H9 (cell line): ENCODE data around the gene EGFR. TPM values are rescaled to one million over a fixed set of nuclear protein-coding genes. Genes with fewer than 3 reads are reported as not detected.

Experiments
- DNase-seq: peaks from one replicate; pipeline ENCODE4 v3.0.0-alpha.2; 2017
- H2AFZ ChIP-seq: one replicate; pipeline ENCODE4 v1.6.1; 2013; ENCODE audit warnings: mild to moderate bottlenecking, low read length, control low read depth, moderate library complexity
- H2AK5ac ChIP-seq: 2 replicates; pipeline ENCODE4 v1.6.1; 2013; ENCODE audit warnings: low read length, control low read depth, mixed read lengths; ENCODE audit not compliant: insufficient read length
- H2BK120ac ChIP-seq: one replicate; pipeline ENCODE4 v1.6.1; 2013; ENCODE audit warnings: low read depth, mild to moderate bottlenecking, low read length, control low read depth, inconsistent platforms; ENCODE audit not compliant: poor library complexity, severe bottlenecking
- H2BK12ac ChIP-seq: 2 replicates; pipeline ENCODE4 v1.6.1; 2013; ENCODE audit warnings: low read length, control low read depth, mixed read lengths, low read depth; ENCODE audit not compliant: insufficient read length
- H2BK15ac ChIP-seq: 2 replicates; pipeline ENCODE4 v1.6.1; 2013; ENCODE audit warnings: low read depth, low read length, control low read depth
- H2BK20ac ChIP-seq: one replicate; pipeline ENCODE4 v1.6.1; 2013; ENCODE audit warnings: low read depth, mild to moderate bottlenecking, low read length, control low read depth, inconsistent platforms; ENCODE audit not compliant: poor library complexity, severe bottlenecking
- H2BK5ac ChIP-seq: 2 replicates; pipeline ENCODE4 v1.6.1; 2013; ENCODE audit warnings: low read length, control low read depth, mixed read lengths; ENCODE audit not compliant: insufficient read length
- H3K14ac ChIP-seq: 2 replicates; pipeline ENCODE4 v1.6.1; 2013; ENCODE audit warnings: low read length, control low read depth; ENCODE audit not compliant: insufficient read depth
- H3K18ac ChIP-seq: 2 replicates; pipeline ENCODE4 v1.6.1; 2013; ENCODE audit warnings: low read depth, mild to moderate bottlenecking, mixed read lengths, low read length, control low read depth; ENCODE audit not compliant: insufficient read length
- H3K23ac ChIP-seq: 2 replicates; pipeline ENCODE4 v1.6.1; 2013; ENCODE audit warnings: low read length, control low read depth, mixed read lengths, low read depth; ENCODE audit not compliant: insufficient read length
- H3K23me2 ChIP-seq: 2 replicates; pipeline ENCODE4 v1.6.1; 2013; ENCODE audit warnings: low read depth, mild to moderate bottlenecking, mixed read lengths, low read length, control low read depth; ENCODE audit not compliant: insufficient read length, poor library complexity, severe bottlenecking
- H3K27ac ChIP-seq: 2 replicates; pipeline ENCODE4 v1.5.1; 2013; ENCODE audit warnings: low read length, control low read depth, mixed read lengths, low read depth; ENCODE audit not compliant: insufficient read length
- H3K27me3 ChIP-seq: 2 replicates; pipeline ENCODE4 v1.6.1; 2013; ENCODE audit warnings: low read length, control low read depth, inconsistent platforms; ENCODE audit not compliant: insufficient read depth
- H3K4ac ChIP-seq: 2 replicates; pipeline ENCODE4 v1.6.1; 2013; ENCODE audit warnings: low read depth, mild to moderate bottlenecking, control low read depth, inconsistent platforms, low read length, moderate library complexity
- H3K4me1 ChIP-seq: 2 replicates; pipeline ENCODE4 v1.6.1; 2013; ENCODE audit warnings: low read length, control low read depth, inconsistent platforms; ENCODE audit not compliant: insufficient read depth
- H3K4me2 ChIP-seq: 2 replicates; pipeline ENCODE4 v1.6.1; 2013; ENCODE audit warnings: low read length, control low read depth, mixed read lengths; ENCODE audit not compliant: insufficient read length, insufficient read depth
- H3K56ac ChIP-seq: 2 replicates; pipeline ENCODE4 v1.6.1; 2013; ENCODE audit warnings: low read depth, mild to moderate bottlenecking, mixed read lengths, low read length, control low read depth; ENCODE audit not compliant: insufficient read length
- H3K79me1 ChIP-seq: 2 replicates; pipeline ENCODE4 v1.6.1; 2013; ENCODE audit warnings: low read depth, mild to moderate bottlenecking, moderate library complexity, low read length, control low read depth, inconsistent platforms; ENCODE audit not compliant: insufficient read depth, poor library complexity, severe bottlenecking
- H3K79me2 ChIP-seq: 2 replicates; pipeline ENCODE4 v1.6.1; 2013; ENCODE audit warnings: low read length, control low read depth, inconsistent platforms; ENCODE audit not compliant: insufficient read depth
- H3K9ac ChIP-seq: 2 replicates; pipeline ENCODE4 v1.6.1; 2013; ENCODE audit warnings: low read length, control low read depth, mixed read lengths; ENCODE audit not compliant: insufficient read length; ENCODE audit errors: extremely low read depth
- H3K9me3 ChIP-seq: one replicate; pipeline ENCODE4 v1.6.1; 2013; ENCODE audit warnings: low read depth, low read length, inconsistent platforms; ENCODE audit not compliant: control insufficient read depth
- H3T11ph ChIP-seq: one replicate; pipeline ENCODE4 v1.6.1; 2013; ENCODE audit warnings: mild to moderate bottlenecking, low read length, control low read depth, inconsistent platforms
- H4K20me1 ChIP-seq: one replicate; pipeline ENCODE4 v1.6.1; 2013; ENCODE audit not compliant: control insufficient read depth, insufficient read length, insufficient read depth
- H4K5ac ChIP-seq: 2 replicates; pipeline ENCODE4 v1.6.1; 2013; ENCODE audit warnings: low read depth, mild to moderate bottlenecking, mixed read lengths, low read length, control low read depth; ENCODE audit not compliant: insufficient read length
- H4K8ac ChIP-seq: replicated peaks from 2 replicates; pipeline ENCODE4 v1.6.1; 2013; ENCODE audit warnings: low read length, control low read depth, mixed read lengths, low read depth; ENCODE audit not compliant: insufficient read length
- H4K91ac ChIP-seq: 2 replicates; pipeline ENCODE4 v1.6.1; 2013; ENCODE audit warnings: low read depth, mild to moderate bottlenecking, moderate library complexity, mixed read lengths, low read length, control low read depth; ENCODE audit not compliant: insufficient read length
- H3K27ac Mint-ChIP-seq, 3 experiments: 2 replicates in 2 of 3; 3 replicates in 1 of 3; pipeline ENCODE4 v1.8.0; 2020 to 2021; ENCODE audit warnings: mixed read lengths in 3 of 3, mild to moderate bottlenecking in 1 of 3, moderate library complexity in 1 of 3
- H3K27me3 Mint-ChIP-seq: 2 replicates; pipeline ENCODE4 v1.8.0; 2021; ENCODE audit warnings: low read depth, mild to moderate bottlenecking, moderate library complexity, mixed read lengths
- H3K36me3 Mint-ChIP-seq, 3 experiments: 2 replicates in 2 of 3; 3 replicates in 1 of 3; pipeline ENCODE4 v1.8.0; 2020 to 2021; ENCODE audit warnings: low read depth in 3 of 3, mixed read lengths in 3 of 3; ENCODE audit not compliant: insufficient read depth in 1 of 3
- H3K4me1 Mint-ChIP-seq, 2 experiments: 2 replicates each; pipeline ENCODE4 v1.8.0; 2020; ENCODE audit warnings: mixed read lengths in 2 of 2
- H3K4me3 Mint-ChIP-seq, 2 experiments: 2 replicates in 1 of 2; 3 replicates in 1 of 2; pipeline ENCODE4 v1.8.0; 2020 to 2021; ENCODE audit warnings: mild to moderate bottlenecking in 2 of 2, mixed read lengths in 2 of 2, moderate library complexity in 1 of 2
- H3K9me3 Mint-ChIP-seq, 2 experiments: 2 replicates in 1 of 2; 3 replicates in 1 of 2; pipeline ENCODE4 v1.8.0; 2020; ENCODE audit warnings: mild to moderate bottlenecking in 2 of 2, mixed read lengths in 2 of 2, moderate library complexity in 1 of 2
- WGBS: extraction: QIAGEN DNeasy Blood & Tissue Kit; methylation state at CpG from one replicate; pipeline ENCODE4 v1.1.7; 2013; ENCODE audit warnings: missing lambda C conversion rate, low lambda C conversion rate, mixed read lengths; ENCODE audit not compliant: insufficient read length; ENCODE audit errors: extremely low coverage; 5-methylcytosine and 5-hydroxymethylcytosine counted together
- total RNA-seq: library from RNA; stranded (reverse); gene quantifications from 2 replicates; pipeline ENCODE4 v1.2.1, GENCODE V29; 2021
- TF ChIP-seq, protein P1 (sequence below): fragments of 200-600 bp; sonication (generic); conservative IDR thresholded peaks from 3 replicates; pipeline ENCODE4 v1.8.0; 2021; ENCODE audit warnings: antibody characterized with exemption, mild to moderate bottlenecking

Gene EGFR
- total RNA-seq, 1 experiment from 2014 or later = 3.3 TPM

DNA sequence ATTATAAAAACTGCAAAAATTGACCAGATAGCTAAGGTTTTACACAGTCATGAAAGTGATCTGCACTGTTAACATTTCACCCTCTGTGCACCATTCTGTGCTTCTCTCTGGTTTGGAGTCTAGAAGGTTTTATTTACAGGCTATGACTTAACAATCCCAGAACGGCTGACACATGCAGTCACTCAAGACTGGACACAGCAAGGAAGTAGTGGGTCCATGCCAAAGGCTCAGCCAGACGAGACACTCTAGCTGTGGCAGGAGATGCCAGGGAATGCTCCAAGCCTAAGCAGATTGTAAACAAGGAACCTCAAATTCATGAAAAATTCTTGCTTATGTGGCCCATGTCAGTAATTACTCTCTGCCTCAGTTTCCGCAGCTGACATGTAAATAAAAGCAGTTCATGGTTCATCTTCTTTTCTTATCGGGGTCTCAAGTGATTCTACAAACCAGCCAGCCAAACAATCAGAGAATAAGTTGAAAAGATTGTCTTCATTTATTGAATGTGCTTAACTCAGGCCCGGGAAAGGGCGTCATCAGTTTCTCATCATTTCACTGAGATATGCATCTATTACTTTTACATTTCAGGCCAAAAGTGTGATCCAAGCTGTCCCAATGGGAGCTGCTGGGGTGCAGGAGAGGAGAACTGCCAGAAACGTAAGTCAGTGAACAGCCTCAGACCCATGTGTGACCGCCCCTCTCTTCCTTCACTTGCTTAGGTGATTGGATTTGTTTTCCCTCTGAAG is 132.1 kb downstream of the EGFR start:
- no peaks in the 10 kb centered on the region; the same call in 1 of the 2 replicates for H3K27me3 Mint-ChIP-seq
- no peak overlapping the region for H3K18ac ChIP-seq
- no peaks in the 10 kb centered on the region for H3K79me1 ChIP-seq
- H2AK5ac ChIP-seq = no peak overlapping the region
- no peak overlapping the region for H3T11ph ChIP-seq
- H3K4me2 ChIP-seq = no peak overlapping the region
- H3K4me3 Mint-ChIP-seq = no peak overlapping the region
- H3K23me2 ChIP-seq = no peaks in the 10 kb centered on the region
- H3K79me2 ChIP-seq = no peaks in the 10 kb centered on the region
- no peak overlapping the region for H2BK5ac ChIP-seq
- H3K27ac Mint-ChIP-seq = no peak overlapping the region
- no peaks in the 10 kb centered on the region for H3K4me1 ChIP-seq
- no peak overlapping the region for H3K4ac ChIP-seq
- no peaks in the 10 kb centered on the region for H3K9me3 Mint-ChIP-seq
- H4K91ac ChIP-seq = no peak overlapping the region
- H3K27ac ChIP-seq = no peak overlapping the region
- no peak overlapping the region for H2BK120ac ChIP-seq
- no peaks in the 10 kb centered on the region; a peak in 1 of 7 replicates for H3K36me3 Mint-ChIP-seq
- peaks cover 0 to 2% of the 10 kb centered on the region in 2 experiments; a peak in 1 of 4 replicates for H3K4me1 Mint-ChIP-seq
- TF ChIP-seq, protein P1, sequence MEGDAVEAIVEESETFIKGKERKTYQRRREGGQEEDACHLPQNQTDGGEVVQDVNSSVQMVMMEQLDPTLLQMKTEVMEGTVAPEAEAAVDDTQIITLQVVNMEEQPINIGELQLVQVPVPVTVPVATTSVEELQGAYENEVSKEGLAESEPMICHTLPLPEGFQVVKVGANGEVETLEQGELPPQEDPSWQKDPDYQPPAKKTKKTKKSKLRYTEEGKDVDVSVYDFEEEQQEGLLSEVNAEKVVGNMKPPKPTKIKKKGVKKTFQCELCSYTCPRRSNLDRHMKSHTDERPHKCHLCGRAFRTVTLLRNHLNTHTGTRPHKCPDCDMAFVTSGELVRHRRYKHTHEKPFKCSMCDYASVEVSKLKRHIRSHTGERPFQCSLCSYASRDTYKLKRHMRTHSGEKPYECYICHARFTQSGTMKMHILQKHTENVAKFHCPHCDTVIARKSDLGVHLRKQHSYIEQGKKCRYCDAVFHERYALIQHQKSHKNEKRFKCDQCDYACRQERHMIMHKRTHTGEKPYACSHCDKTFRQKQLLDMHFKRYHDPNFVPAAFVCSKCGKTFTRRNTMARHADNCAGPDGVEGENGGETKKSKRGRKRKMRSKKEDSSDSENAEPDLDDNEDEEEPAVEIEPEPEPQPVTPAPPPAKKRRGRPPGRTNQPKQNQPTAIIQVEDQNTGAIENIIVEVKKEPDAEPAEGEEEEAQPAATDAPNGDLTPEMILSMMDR = no peak
- no peak overlapping the region for H2BK12ac ChIP-seq
- H3K9ac ChIP-seq = no peak overlapping the region
- no peak overlapping the region for H3K56ac ChIP-seq
- no peaks in the 10 kb centered on the region for H3K9me3 ChIP-seq
- DNase-seq = no peak
- no peak overlapping the region for H4K8ac ChIP-seq
- no CpG with 5 or more reads among the region's 8 CpGs for WGBS
- no peak overlapping the region for H2BK20ac ChIP-seq
- no peaks in the 10 kb centered on the region; the same call in 1 of the 2 replicates for H3K27me3 ChIP-seq
- no peak overlapping the region for H3K14ac ChIP-seq
- no peak overlapping the region for H2AFZ ChIP-seq
- no peak overlapping the region for H3K23ac ChIP-seq
- H4K20me1 ChIP-seq = no peaks in the 10 kb centered on the region
- no peak overlapping the region for H2BK15ac ChIP-seq
- no peak overlapping the region for H4K5ac ChIP-seq
